SK-MEL-5 (cell line): ENCODE data around the gene PEX3. TPM values are rescaled to one million over a fixed set of nuclear protein-coding genes. Genes with fewer than 3 reads are reported as not detected.
"Not testable (repeated sequence)": the region's sequence is repeated elsewhere in the genome, so short reads cannot be mapped to it uniquely, and the experiment has no call there.

Experiments
- DNase-seq: peaks from one replicate; pipeline ENCODE4 v3.0.0-alpha.2; 2016; ENCODE audit warnings: low read depth, low spot score
- in situ Hi-C: cut with HindIII; loops from 2 replicates; pipeline ENCODE4 v1.10.0; 2016; ENCODE audit warnings: low sequenced_read_pairs, high pct_unique_total_duplicates, low pct_unique_long_range_greater_than_20kb
- total RNA-seq: library from RNA; depleted of rRNA; stranded (reverse); fragments of >200 nt; shearing (Covaris generic); gene quantifications from 2 replicates; pipeline ENCODE4 v1.2.3, GENCODE V29; 2014

The PEX3 gene
- total RNA-seq, 1 experiment from 2014 or later = 17.5 TPM

DNA sequence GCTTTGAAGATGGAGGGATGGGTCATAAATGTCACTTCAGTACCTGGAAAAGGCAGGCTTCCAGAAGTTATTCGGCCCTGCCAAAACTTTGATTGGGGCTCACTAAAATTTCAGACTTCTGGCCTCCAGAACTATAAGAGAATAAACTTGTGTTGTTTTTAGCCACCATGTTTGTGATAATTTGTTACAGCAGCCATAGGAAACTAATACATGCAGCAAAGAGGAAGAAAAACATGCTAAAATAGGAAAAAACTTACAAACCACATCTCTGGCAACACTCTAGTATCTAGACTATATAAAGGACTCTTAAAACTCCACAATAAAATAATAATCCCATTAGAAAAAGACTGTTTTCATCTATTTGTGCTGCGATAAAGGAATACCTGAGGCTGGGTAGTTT is 9.6 kb upstream of the PEX3 start:
- in situ Hi-C loops = no loop called here
- no peak for DNase-seq

DNA sequence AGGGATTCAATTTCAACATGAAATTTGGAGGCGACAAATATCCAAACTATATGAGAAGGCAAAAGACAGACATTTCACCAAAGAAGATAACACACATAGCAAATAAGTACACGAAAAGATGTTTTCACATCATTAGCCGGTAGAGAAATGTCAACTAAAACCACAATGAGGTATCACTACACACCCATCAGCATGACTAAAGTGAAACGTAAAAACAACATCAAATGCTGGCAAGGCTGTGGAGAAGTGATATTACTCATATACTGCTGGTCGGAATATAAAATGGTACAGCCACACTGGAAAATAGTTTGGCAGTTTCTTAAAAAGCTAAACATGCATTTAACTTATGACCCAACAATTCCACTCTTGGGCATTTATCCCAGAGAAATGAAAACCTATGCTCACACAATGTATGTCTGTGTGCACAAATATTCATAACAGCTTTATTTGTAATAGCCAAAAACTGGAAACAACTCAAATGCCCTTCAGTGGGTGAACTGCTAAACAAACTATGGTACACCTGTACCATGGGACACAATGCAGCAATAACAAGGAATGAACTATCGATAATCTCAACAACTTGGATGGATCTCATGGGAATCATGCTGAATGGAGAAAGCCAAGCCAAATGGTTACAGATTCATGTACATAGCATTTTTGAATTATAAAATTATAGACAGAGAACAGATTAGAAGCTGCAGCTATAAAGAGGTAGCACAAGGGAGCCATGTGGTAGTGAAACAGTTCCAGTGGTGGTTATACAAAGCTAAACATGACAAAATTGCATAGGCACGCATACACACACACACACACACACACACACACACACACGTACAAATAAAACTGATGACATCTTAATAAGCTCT is 8.7 kb upstream of the PEX3 start:
- in situ Hi-C loops = no loop called here
- no peak for DNase-seq

DNA sequence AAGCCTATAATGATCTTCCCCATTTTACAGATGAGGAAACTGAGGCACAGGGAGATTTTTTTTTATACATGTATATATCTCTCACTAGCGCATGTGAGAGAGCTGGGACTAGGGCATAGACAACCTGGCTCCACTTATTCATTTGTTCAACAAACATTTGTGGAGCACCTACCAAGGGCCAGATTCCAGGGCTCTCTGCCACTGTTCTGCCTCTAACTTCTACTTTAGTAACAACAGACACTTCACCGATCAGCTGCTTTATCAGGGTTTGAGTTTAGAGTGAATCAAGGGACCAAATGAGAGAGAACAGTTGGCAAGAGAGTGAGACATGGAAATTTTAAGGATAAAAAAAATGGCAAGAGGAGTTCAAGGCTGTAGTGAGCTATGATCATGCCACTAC is 7.5 kb upstream of the PEX3 start:
- in situ Hi-C loops = no loop called here
- no peak for DNase-seq

DNA sequence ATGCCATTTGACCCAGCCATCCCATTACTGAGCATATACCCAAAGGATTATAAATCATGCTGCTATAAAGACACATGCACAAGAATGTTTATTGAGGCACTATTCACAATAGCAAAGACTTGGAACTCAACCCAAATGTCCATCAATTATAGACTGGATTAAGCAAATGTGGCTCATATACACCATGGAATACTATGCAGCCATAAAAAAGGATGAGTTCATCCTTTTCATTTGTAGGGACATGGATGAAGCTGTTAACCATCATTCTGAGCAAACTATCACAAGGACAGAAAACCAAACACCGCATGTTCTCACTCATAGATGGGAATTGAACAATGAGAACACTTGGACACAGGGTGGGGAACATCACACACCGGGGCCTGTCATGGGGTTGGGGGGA is 2.7 kb upstream of the PEX3 start:
- in situ Hi-C loops = not testable (repeated sequence)

DNA sequence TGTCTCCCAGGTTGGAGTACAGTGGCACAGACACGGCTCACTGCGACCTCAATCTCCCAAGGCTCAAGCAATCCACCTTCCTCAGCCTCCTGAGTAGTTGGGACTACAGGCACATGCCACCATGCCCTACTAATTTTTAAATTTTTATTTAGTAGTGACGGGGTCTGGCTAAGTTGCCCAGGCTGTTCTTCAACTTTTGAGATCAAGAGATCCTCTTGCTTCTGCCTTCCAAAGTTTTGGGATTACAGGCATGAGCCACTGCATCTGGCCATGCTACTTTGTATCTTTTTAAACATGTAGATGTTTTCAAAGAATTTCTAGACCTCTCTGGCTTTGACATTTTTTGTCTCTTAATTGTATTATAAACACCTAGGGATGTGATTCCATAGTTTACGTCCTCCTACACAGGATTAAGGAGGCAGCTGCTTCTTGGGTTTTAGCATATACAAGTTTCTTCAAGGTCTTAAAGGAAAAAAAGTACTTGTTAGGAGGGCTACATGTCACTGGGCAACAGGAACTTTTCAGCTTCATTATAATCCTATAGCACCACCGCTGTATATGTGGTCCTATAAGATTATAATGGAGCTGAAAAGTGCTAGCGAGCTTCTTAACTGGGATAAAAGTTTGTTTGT is 1.4 kb upstream of the PEX3 start:
- DNase-seq = no peak
- in situ Hi-C loops = no loop called here

More for the DNA sequence above, 2.7 kb upstream of the PEX3 start:
- not testable (repeated sequence) for DNase-seq

DNA sequence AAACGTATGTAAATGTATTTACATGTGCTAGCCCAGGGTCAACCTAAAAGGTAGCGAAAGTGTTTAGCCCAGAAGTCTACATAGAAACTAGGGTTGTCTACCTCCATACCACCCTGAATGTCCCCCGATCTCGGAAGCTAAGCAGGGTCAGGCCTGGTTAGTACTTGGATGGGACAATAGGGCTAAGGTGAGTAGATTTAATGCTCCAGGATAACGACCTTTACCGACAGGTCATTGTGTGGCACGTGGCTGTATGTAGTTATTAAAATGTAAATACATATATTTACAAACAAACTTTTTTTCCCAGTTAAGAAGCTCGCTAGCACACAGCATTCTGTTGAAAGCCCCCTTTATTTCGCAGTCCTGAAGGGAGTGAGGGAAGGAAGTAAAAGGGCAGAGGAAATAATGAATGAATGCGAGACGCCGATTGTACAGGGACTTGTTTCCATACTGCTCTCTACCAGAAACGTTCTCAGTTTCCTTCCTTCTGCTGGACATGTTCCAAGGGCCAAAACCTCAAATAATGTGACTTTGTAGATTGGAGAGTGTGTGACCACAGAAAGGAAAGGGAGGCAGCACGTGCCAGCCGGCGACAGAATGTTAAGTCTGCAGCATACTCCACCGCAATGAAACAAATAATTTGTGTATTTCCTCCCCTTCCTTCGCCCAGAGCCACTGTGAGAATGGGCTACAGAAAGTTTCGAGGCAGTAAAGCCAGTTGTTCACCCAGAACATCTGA is 722 bp upstream of the PEX3 start:
- peak; percentile 37 for DNase-seq

DNA sequence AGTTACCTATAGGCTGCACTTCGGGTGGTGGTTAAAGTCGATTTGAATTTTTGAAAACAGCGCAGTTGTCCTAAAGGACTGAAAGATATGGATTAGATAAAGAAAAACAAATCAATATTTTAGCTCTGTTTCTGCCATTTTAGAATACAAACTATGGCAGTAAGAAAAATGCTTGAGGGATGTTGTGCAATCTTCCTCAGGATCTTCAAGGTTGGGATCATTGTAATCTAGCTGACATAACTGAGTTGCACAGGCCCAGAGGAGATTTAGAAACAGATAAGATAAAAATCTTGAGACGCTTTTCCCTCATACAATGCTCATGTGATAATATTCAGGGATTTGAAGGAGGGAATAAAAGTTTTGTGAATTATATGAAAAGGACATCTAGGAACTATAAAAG is 926 bp downstream of the PEX3 start:
- in situ Hi-C loops = no loop called here

More for the DNA sequence above, 722 bp upstream of the PEX3 start:
- in situ Hi-C loops = no loop called here

DNA sequence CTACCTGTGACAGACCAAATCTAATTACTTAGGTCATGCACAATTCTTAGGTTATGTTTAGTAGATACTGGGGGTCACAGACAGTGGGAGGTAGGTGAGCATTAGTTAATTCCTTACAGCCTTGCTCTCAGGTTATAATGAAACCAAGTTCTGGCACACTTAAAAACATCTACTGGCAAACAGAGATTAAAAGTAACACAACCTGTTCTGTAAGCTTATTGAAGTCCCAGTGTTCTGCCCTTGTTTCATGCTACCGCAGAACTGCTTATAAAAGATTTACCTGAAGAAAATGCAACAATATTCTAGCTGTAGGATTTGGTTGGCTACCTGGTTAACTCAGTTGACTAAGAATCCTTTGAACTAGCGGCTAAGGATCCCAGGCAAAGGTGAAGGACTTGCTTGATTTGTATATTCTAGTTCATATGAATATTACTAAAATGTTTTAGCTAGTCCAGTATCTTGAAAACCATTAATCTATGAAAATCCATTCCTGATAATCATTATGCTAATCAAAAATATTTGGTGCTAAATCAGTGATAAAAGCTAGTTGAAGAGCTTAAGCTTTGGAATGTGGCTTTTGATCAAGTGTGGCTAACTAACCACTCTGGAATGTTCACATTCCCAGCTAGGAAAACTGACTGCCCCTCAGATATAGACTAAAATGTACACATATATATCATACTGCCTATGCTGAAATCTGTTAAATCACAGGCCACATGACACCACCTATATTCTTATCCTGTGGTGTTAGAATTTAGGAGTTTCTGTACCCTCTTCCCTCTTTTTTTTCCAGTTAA is 7.2 kb downstream of the PEX3 start:
- DNase-seq = no peak
- in situ Hi-C loops = no loop called here

More for the DNA sequence above, 926 bp downstream of the PEX3 start:
- DNase-seq = no peak

DNA sequence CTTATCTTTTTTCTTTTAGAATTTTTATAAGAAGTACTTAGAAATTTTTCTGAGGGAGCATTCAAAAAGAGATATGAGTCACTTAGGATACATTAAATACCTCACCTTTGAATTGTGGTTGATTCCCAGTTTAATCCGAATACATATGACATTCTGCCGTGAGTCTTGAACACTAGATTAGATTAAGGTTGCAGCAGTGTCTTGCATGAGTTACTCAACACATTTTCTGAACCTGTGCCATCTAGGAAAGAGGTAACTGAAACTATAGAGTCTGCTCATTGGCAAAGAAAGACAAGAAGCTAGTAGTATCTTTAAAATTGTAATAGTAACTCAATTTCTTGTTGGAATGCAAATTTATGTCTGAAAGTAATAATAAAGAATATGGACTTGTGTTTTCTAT is 14.9 kb downstream of the PEX3 start:
- in situ Hi-C loops = no loop called here

DNA sequence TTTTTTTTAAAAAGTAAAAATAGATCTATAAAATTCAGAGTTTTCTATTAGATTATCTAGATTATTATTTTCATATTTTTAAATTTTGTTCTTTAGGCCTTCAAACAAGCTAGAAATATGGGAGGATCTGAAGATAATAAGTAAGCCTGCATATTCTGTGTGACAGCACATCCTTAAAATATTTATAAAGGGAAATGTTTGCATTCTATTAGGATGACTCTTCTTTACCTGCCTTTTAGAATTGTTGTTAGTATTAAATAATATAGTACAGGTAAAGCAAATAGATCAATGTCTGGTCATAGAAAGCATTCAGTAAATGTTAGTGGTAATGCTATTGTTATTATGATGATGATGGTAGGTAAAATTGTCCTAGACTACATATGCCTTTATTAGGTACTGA is 17.4 kb downstream of the PEX3 start:
- DNase-seq = no peak
- in situ Hi-C loops = no loop called here

More for the DNA sequence above, 14.9 kb downstream of the PEX3 start:
- DNase-seq = no peak

DNA sequence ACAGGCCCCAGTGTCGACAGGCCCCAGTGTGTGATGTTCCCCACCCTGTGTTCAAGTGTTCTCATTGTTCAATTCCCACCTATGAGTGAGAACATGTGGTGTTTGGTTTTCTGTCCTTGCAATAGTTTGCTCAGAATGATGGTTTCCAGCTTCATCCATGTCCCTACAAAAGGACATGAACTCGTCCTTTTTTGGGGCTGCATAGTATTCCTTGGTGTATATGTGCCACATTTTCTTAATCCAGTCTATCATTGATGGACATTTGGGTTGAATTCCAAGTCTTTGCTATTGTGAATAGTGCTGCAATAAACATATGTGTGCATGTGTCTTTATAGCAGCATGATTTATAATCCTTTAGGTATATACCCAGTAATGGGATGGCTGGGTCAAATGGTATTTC is 18.2 kb downstream of the PEX3 start:
- DNase-seq, in situ Hi-C loops: not testable (repeated sequence)

DNA sequence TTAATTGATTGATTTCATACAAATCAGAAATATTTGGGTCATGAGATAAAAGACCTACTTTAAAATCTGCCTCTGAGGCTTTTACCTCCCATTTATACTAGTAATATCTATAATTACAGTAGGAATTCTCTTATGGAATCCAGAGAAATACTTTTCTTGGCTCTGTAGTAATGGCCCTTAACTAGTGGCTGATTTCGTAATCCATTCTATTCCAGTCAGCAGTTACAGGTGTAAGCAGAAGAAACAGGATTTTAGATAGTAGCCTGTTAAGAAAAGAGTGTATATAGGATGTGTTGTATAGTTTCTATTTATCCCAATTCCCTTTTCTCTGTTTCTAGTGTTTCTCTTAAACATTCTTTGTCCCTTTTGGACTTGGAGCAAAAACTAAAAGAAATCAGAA is 21.2 kb downstream of the PEX3 start:
- no peak for DNase-seq
- in situ Hi-C loops = no loop called here

DNA sequence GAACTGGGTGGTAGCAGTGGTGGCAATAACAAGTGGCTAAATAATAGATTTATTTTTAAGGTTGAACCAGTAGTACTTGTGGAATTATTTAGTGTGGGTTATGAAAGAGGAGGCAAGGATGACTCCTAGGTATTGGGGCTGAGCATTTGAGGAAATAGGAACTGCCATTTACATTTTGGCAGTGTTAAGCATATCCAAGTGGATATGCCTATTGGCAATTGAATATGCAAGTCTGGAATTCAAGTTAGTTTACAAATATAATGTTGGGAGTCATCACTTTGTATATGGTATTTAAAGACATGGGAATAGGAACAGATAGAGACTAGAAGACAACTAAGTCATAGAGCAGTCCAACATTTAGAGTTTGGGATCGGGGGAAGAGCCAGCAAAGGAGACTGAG is 25.9 kb downstream of the PEX3 start:
- in situ Hi-C loops = no loop called here
- DNase-seq = no peak

DNA sequence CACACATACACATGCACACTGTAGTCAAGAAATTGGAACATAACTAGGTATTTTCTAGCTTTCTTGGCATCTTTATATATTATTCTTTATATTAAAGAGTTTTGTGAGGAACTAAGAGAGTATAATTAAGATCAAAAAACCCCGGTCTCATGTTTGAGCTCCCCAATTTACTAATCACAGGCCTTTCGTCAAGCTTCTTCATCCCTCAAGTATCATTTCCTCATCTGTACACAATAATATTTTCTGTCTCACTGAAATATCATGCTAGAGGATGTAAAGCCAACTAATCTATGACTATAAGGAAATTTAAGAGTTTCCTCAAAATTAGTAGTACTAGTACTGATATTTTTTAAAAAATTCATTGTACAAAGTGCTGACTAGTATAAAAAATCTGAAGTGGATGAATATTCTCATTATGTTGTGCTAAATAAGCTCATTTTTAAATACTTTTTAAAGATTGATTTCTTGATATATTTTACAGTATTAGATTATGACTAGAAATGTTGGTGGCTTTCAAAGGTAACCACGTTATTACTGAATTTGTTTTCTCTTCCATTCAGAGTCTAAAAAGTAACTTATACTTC is 28.0 kb downstream of the PEX3 start:
- DNase-seq = no peak
- in situ Hi-C loops = no loop called here

DNA sequence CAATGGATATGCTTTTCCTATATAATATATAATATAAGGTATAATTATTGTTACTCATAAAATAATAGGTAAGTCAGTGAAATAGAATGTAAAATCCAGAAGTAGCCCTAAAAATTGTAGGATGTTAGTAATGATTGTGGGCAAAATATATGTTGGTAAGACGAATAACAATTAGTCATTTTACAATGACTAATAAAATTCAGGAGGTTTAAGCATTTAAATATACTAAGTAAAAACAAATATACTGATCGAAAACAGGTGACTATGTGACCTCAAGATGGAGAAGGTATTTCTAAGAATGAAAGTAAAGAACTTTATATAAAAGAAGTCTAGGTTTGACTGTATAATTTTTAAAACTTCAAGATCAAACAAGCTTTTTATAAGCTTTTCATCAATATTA is 32.0 kb downstream of the PEX3 start:
- DNase-seq = no peak
- in situ Hi-C loops = no loop called here

DNA sequence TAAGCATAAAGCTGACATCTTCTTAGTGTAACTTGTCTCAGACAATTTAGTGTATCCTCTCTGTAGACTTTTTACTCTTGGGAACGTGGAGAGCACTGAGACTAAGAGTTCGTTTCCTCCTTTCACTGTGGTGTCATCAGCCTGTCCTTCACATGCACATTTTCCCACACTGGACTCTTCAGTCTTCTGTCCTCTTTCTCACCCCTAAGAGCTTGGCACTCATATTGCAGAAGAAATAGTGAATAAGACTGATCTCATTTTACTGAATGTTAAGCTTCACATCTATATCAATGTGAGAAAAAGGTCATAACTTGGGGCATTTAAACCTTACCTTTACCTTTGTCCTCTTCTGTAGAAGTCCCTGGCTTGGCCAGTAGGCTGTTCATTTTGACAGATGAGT is 35.4 kb downstream of the PEX3 start:
- in situ Hi-C loops = no loop called here
- DNase-seq = no peak

DNA sequence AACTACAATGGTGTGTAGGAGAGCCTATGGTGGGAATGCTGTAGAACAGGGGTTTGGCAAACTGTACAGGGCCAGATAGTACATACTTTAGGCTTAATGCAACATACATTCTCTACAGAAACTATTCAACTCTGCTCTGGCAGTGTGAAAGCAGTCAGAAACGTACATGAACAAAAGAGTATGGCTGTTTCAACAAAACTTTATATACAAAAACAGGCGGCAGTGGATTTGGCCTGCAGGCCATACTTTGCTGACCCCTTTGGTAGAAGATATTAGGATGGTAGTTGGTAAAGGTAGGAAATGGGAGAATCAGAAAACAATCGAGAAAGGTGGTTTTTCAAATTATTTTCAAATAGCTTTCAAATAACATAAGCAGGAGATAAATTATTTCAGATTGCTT is 36.1 kb downstream of the PEX3 start:
- DNase-seq = no peak
- in situ Hi-C loops = no loop called here
